Activated T-cell treated with anti-CD3 and anti-CD28 coated beads for 24 hours (primary cell): Measurements from ENCODE around the gene EIF4G1.
"Not testable (repeated sequence)": the region's sequence is repeated elsewhere in the genome, so short reads cannot be mapped to it uniquely, and the experiment has no call there.

Source experiments
- DNase-seq: peaks from one replicate; pipeline ENCODE4 v3.0.0-alpha.2; 2020; ENCODE audit warnings: low read depth

Gene EIF4G1

GRCh38 chr3:184334470-184335158 is 20.2 kb downstream of the EIF4G1 start:
- no peak for DNase-seq

DNA sequence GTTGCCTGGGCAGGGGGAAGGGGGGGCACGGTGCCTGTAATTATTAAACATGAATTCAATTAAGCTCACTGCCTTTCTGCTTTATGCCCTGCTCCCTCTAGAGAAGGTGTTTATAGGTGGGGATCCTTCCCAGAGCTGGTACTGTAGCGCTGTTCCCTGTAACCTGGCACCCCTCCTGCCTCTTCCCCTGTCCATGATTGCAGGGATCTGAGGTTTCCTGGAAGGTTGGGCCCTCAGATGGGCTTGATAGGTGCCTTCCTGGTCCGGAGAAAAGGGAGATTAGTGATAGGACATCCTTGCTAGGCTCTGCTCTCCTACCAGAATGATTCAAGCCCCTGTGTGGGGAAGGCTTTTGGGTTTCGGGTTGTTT is 20.9 kb downstream of the EIF4G1 start:
- no peak for DNase-seq

DNA sequence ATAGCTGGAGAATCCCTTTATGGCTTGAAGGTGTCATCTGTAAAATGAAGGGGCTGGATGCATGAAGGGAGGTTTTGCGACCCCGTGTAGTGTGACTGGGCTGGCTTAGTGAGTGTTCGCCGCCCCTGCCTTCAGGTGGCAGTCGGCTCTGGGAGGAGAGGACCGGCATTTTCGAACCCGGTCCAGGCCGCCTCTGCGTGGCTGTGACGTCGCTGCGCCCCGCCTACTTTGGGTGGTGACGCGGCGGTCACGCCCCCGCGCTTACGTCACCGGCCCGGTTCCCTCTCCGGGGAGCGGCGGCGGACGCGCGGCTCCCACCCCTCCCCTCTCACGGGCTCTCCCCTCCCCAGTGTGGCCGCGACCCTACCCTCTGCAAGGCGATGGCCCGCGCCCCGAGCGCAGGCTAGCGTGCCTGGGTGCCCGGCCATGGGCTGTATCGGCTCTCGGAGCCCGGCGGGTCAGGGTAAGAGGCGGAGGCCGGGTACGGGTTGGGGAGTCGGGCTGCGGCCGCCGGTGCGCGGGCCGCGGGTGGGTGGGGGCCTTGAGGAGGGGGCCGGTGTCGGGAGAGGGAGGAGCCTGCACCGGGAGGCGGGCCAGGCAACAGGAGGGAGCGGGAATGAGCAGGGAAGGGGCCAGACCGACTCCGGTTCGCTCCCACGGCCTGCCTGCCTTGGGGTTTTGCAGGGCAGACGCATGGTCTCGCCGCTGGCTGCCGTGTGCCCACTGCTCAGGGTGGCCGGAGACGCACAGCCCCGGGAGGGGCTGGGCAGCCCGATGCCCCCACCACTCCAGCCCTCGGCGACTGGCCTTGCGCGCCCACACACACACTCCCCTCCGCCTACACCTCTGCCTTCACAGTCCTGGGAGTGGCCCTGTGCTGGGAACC is 21.5 kb downstream of the EIF4G1 start:
- DNase-seq = peak; percentile 82

DNA sequence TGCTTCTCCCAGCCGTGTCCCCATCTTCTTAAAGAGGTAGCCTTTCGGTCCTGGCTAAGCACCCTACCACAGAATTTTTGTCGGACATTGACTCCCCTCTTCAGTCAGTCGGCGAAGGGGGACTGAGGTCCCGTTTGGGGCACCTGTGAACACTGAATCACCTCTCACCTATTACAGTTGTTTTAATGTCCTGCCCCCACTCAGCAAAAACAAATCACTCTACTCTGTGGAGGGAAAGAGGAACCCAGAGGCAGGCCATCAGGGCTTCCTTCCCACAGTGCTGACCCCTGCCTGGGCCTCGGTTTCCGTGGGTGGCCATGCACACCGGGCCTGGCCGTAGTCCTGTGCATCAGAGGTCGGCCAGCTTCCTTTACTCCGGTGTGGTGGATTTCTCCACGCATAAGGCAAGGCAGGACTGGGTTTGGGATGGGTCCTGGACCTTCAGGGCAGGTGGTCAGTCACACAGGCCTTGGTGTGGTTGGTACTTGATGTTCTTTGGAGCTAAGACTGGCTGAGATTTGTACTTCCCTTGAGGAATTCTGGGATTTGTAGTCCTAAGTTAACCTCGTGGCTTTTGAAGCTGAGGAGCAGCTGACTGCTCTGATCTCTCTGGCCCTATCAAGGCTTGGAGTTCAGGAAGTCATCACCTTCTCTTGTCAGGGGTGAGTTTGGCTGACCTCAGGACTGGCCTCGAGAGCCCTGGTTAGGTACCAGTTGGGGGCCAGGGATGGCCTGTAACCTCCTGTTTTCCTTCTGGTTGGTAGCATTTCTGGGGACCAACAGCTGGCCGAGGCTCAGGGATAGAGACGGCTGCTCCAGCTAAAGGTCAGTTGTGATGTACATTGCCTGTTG is 22.4 kb downstream of the EIF4G1 start:
- no peak for DNase-seq

- DNase-seq = no peak
Measured at GRCh38 chr3:184337399-184337714, 23.0 kb downstream of the EIF4G1 start, which contains the start of gene FAM131A. FAM131A (plus strand) TSS chr3:184337600; CDS start chr3:184337631, 31 bp downstream.

DNA sequence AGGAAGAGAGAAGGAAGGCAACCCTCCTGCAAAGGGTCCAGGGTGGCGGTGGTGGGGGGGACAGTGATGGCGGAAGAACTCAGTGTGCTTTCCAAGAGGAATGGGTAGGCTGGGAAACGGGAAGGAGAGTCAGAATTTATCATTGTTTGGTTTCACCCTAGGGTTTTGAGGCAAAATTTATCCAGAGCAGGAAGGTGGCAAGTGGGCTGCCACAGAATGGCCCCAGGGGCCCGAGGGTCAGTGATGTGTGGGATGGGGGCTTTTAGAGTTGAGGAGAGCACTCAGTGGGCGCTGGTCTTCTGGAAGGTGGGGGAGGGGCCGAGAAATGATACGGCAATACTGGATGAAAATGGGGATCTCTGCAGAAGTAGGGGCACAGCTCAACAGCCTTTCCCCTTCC is 23.6 kb downstream of the EIF4G1 start:
- no peak for DNase-seq

GRCh38 chr3:184338511-184338945 is 24.1 kb downstream of the EIF4G1 start:
- no peak for DNase-seq

DNA sequence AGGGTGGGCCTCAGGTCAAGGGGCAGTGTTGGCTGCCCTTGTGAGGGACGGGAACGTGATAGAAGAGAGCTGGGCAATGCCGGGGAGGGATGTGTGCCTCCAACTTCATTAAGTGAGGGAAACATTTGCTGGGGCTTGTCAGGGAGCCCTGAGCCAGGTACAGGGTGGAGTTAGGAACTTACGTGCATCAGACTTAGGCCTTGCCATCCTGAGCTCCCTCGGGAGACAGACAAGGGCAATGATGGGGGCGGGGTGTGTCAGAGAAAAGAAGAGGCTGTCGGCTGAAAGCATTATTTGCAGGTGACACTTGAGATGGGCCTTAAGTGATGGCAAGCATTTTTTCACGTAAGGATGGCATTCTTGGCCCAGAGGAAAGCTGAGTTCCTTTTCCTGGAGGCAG is 24.6 kb downstream of the EIF4G1 start:
- no peak for DNase-seq

GRCh38 chr3:184339451-184340135 is 25.2 kb downstream of the EIF4G1 start:
- DNase-seq = not testable (repeated sequence)

- no peak for DNase-seq
Measured at GRCh38 chr3:184341925-184342324, 27.5 kb downstream of the EIF4G1 start.

DNA sequence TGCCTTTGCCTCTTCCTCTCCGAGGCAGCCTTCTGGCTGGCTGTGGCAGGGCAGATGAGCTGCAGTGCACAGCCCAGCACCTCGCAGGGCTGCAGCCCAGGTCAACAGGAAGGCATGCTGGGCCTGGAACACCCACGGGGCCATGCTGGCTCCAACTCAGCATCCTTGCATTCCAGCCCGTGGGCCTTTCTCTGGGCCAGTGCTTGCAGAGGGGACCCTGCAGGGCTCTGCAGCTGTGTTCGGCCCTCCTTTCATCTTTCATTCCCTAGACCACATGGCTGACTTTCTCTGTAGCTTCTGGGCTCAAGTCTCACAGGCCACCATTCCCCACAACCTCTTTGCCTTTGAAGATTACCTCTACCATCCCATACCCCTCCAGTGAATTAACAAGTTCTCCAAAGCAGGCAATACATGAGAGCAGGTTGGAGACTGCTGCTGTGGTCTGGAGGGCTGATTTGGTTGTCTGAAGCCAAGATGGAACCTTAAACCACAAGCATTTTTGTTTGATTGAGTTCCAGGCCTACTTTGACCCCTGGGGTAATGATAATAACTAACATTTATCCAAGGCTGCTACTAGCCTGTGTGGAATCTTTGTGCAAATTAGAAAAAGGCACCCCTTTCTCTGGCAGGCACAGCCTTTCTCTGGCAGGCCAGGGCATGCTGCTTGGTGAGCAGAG is 28.9 kb downstream of the EIF4G1 start:
- DNase-seq = no peak

GRCh38 chr3:184344579-184345316 is 30.3 kb downstream of the EIF4G1 start:
- no peak for DNase-seq

- DNase-seq = no peak
Measured at GRCh38 chr3:184345317-184346144, 31.1 kb downstream of the EIF4G1 start.

DNA sequence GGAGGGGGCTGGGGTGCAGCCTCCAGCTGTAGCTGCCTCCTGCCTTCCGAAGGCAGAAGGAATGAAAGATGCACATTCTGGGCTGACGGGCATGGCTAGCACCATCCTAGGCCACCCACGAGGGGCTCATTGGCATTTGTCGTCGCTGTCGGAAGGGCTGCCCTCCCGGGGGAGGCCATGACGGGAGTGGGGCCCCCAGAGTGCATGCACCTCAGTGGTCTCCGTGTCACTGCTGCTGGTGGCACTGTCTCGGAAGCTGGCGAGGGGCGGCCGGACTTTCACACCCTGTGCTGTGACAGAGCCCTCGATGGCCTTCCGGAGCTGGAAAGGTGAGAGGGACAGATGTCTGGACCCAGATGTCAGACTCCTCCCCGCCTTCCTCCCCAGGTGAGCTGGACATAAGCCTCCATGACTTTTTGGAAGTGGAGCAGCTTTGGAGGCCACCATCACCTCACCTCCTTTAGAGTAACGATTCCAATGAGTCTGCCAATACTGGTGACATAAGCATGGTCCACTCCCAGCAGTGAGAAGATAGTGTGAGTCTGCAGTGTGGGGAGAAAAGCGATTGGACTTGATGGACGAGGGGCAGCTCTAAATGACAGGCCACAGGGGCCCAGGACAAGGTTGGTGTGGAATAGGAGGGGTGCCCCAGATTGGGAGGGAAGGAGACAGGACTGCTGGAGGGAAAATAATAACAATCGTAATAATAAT is 32.2 kb downstream of the EIF4G1 start:
- DNase-seq = no peak

GRCh38 chr3:184347321-184348056 is 33.1 kb downstream of the EIF4G1 start:
- no peak for DNase-seq

DNA sequence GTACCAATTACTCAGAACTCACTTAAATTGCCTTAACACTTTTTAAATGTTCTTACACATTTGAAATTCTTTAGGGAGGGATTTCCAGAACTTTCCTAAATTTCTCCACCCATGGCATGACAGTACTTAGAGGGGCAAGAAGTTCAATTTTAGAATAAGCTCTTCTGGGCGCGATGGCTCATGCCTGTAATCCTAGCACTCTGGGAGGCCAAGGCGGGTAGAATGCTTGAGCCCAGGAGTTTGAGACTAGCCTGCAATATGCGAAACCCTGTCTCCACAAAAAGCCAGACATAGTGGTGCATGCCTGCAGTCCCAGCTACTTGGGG is 33.6 kb downstream of the EIF4G1 start:
- DNase-seq = no peak

- no peak for DNase-seq
Measured at GRCh38 chr3:184349563-184350470, 35.4 kb downstream of the EIF4G1 start.
